IgD-negative memory B cell (primary cell): ENCODE results near the gene NLRP4. TPM values are rescaled to one million over a fixed set of nuclear protein-coding genes. Genes with fewer than 3 reads are reported as not detected.

Source experiments
- H3K27ac Mint-ChIP-seq, 3 donors: one replicate each; pipeline ENCODE4 v1.8.0; 2020 to 2022; ENCODE audit warnings: mild to moderate bottlenecking in 3 of 3, mixed read lengths in 3 of 3, moderate library complexity in 1 of 3
- H3K27me3 Mint-ChIP-seq: one replicate; pipeline ENCODE4 v1.8.0; 2021; ENCODE audit warnings: mixed read lengths
- H3K36me3 Mint-ChIP-seq: one replicate; pipeline ENCODE4 v1.8.0; 2020; ENCODE audit warnings: mild to moderate bottlenecking, mixed read lengths
- H3K4me1 Mint-ChIP-seq, 3 donors: one replicate each; pipeline ENCODE4 v1.8.0; 2020 to 2022; ENCODE audit warnings: mixed read lengths in 3 of 3, mild to moderate bottlenecking in 1 of 3
- H3K4me3 Mint-ChIP-seq, 4 donors: one replicate each; pipeline ENCODE4 v1.8.0; 2020 to 2022; ENCODE audit warnings: mild to moderate bottlenecking in 4 of 4, mixed read lengths in 4 of 4, moderate library complexity in 3 of 4
- H3K9me3 Mint-ChIP-seq, 3 donors: one replicate each; pipeline ENCODE4 v1.8.0; 2020 to 2021; ENCODE audit warnings: mixed read lengths in 3 of 3, mild to moderate bottlenecking in 1 of 3
- polyA plus RNA-seq: library from polyadenylated mRNA; unstranded; fragments of 300-500 nt; fragmentation: Illumina TruSeq; gene quantifications from one replicate; pipeline ENCODE4 v1.2.3, GENCODE V29; 2021

NLRP4 gene
- polyA plus RNA-seq, 1 donor from 2014 or later = not detected

DNA sequence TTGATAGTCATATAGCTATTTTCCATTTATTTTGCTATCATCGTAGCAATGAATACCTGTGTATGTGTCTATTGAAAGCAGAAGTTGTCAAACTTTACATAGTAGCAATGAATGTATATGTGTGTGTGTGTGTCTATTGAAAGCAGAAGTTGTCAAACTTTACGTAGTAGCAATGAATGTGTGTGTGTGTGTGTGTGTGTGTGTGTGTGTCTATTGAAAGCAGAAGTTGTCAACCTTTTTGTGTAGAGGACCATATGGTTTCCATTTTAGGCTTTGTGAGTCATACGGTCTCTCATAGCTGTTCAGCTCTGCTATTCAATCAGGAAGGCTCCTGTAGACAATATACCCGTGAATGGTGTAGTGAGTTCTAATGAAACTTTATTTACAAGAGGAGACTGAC lies 20.8 kb downstream of the NLRP4 start:
- H3K36me3 Mint-ChIP-seq = peaks cover 1% of the 10 kb centered on the region
- H3K27ac Mint-ChIP-seq = peak overlapping the region; percentile 27 to 47 (median 43)
- peaks cover 12 to 25% (median 18%) of the 10 kb centered on the region in 3 donors for H3K4me1 Mint-ChIP-seq
- peaks cover 0 to 1% (median 0%) of the 10 kb centered on the region in 3 donors for H3K9me3 Mint-ChIP-seq
- H3K27me3 Mint-ChIP-seq = peaks cover 3% of the 10 kb centered on the region
- peak overlapping the region in 3 of 4 donors; percentile 3 to 65 (median 7) for H3K4me3 Mint-ChIP-seq

DNA sequence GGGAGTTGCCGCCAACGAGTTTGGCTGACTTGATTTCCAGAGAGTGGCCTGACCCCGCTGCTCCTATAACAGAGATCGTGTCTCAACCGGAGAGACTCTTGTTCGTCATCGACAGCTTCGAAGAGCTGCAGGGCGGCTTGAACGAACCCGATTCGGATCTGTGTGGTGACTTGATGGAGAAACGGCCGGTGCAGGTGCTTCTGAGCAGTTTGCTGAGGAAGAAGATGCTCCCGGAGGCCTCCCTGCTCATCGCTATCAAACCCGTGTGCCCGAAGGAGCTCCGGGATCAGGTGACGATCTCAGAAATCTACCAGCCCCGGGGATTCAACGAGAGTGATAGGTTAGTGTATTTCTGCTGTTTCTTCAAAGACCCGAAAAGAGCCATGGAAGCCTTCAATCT lies 21.6 kb downstream of the NLRP4 start:
- H3K4me3 Mint-ChIP-seq = no peak overlapping the region
- H3K27me3 Mint-ChIP-seq = peaks cover 3% of the 10 kb centered on the region
- peak overlapping the region in 1 of 3 donors; percentile 43 for H3K27ac Mint-ChIP-seq
- peaks cover 0 to 1% (median 0%) of the 10 kb centered on the region in 3 donors for H3K9me3 Mint-ChIP-seq
- peaks cover 12 to 25% (median 18%) of the 10 kb centered on the region in 3 donors for H3K4me1 Mint-ChIP-seq
- peaks cover 1% of the 10 kb centered on the region for H3K36me3 Mint-ChIP-seq

DNA sequence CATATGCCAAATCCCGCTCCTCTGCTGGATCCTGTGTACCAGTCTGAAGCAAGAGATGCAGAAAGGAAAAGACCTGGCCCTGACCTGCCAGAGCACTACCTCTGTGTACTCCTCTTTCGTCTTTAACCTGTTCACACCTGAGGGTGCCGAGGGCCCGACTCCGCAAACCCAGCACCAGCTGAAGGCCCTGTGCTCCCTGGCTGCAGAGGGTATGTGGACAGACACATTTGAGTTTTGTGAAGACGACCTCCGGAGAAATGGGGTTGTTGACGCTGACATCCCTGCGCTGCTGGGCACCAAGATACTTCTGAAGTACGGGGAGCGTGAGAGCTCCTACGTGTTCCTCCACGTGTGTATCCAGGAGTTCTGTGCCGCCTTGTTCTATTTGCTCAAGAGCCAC lies 22.1 kb downstream of the NLRP4 start:
- H3K4me3 Mint-ChIP-seq = no peak overlapping the region
- H3K27ac Mint-ChIP-seq = peak overlapping the region in 2 of 3 donors; percentile 43 to 46
- H3K27me3 Mint-ChIP-seq = peaks cover 3% of the 10 kb centered on the region
- H3K36me3 Mint-ChIP-seq = peaks cover 1% of the 10 kb centered on the region
- H3K4me1 Mint-ChIP-seq = peaks cover 12 to 25% (median 18%) of the 10 kb centered on the region in 3 donors
- peaks cover 0 to 1% (median 0%) of the 10 kb centered on the region in 3 donors for H3K9me3 Mint-ChIP-seq

DNA sequence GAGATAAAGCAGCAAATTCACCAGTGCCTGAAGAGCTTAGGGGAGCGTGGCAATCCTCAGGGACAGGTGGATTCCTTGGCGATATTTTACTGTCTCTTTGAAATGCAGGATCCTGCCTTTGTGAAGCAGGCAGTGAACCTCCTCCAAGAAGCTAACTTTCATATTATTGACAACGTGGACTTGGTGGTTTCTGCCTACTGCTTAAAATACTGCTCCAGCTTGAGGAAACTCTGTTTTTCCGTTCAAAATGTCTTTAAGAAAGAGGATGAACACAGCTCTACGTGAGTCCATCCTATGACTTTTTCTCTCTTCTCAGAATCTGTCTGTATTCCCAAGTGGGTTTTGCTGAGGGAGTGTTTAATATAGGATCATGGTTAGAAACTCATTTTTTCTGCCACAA lies 22.6 kb downstream of the NLRP4 start:
- peaks cover 1% of the 10 kb centered on the region for H3K36me3 Mint-ChIP-seq
- H3K4me1 Mint-ChIP-seq = peaks cover 10 to 23% (median 18%) of the 10 kb centered on the region in 3 donors
- peaks cover 0 to 1% (median 0%) of the 10 kb centered on the region in 3 donors for H3K9me3 Mint-ChIP-seq
- H3K27me3 Mint-ChIP-seq = peaks cover 3% of the 10 kb centered on the region
- H3K4me3 Mint-ChIP-seq = no peak overlapping the region
- peak overlapping the region in 1 of 3 donors; percentile 39 for H3K27ac Mint-ChIP-seq

DNA sequence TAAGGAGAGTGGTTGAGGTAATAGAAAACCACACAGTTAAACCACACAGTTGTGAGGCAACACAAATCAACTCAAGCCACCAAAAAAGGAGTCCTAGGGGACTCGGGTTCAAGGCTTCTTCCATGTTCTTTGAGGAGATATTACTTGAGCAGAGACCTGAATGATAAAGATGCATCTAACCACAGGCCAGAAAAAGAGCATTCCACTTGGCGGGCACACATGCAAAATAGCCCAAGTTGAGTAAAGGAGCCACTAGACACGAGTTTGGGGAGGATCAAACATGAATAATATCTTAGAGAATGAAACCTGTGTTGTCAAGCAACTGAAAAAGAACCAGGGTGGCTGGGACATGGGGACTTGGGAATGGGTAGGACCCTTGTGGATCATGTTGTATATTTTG lies 30.2 kb downstream of the NLRP4 start:
- Mint-ChIP-seq H3K36me3 (peaks cover 3% of the 10 kb centered on the region), H3K9me3 (peaks cover 4 to 12% (median 5%) of the 10 kb centered on the region in 3 donors), H3K27ac (no peak overlapping the region), H3K27me3 (peaks cover 2% of the 10 kb centered on the region), H3K4me1 (no peaks in the 10 kb centered on the region), H3K4me3 (no peak overlapping the region)

DNA sequence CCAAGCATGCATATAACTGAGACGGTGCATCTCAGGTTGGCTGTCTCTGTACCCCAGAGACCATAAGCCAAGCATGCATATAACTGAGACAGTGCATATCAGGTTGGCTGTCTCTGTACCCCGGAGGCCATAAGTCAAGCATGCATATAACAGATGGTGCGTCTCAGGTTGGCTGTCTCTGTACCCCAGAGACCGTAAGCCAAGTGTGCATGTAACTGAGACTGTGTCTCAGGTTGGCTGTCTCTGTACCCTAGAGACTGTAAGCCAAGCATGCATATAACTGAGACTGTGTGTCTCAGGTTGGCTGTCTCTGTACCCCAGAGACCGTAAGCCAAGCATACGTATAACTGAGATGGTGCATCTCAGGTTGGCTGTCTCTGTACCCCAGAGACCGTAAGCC lies 30.8 kb downstream of the NLRP4 start:
- Mint-ChIP-seq H3K4me1 (no peaks in the 10 kb centered on the region), H3K27ac (no peak overlapping the region), H3K27me3 (peaks cover 2% of the 10 kb centered on the region), H3K9me3 (peaks cover 4 to 12% (median 5%) of the 10 kb centered on the region in 3 donors), H3K4me3 (no peak overlapping the region), H3K36me3 (peaks cover 3% of the 10 kb centered on the region)

DNA sequence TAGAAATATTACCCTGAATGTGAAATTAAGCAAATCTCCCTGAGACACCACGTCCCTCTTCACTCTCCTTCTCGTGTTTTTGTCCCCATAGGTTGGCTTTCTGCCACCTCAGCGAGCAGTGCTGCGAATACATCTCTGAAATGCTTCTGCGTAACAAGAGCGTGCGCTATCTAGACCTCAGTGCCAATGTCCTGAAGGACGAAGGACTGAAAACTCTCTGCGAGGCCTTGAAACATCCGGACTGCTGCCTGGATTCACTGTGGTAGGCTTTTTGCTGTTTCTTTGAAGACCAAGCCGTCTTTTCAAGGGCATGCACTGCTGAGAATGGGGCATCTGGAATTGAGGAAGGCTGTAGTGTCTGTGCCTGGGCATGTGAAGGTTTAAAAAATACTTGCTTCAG lies 34.4 kb downstream of the NLRP4 start:
- Mint-ChIP-seq H3K4me1 (no peaks in the 10 kb centered on the region), H3K27me3 (peaks cover 2% of the 10 kb centered on the region), H3K9me3 (peaks cover 5 to 9% (median 5%) of the 10 kb centered on the region in 3 donors), H3K36me3 (peaks cover 3% of the 10 kb centered on the region), H3K27ac (no peak overlapping the region), H3K4me3 (no peak overlapping the region)

DNA sequence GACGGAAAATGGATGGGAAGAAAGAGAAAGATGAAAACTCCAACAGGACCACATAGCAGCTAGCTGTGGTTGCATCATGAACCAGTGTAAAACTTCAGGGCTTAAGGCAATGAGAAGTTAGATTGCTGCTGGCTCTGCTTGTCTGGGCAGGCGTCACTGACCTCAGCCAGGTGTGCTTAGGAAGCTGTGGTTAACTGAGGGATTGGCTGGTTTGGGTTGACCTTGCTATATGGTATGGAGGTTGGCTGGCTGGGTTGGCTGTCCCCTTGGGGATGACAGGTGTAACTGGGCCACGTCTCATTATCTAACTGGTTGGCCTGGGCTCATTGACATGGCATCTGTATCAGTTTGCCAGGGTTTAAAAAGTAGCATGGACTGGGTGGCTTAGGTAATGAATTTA lies 40.9 kb downstream of the NLRP4 start:
- Mint-ChIP-seq H3K27ac (peak overlapping the region in 1 of 3 donors; percentile 3), H3K9me3 (peaks cover 11 to 22% (median 13%) of the 10 kb centered on the region in 3 donors), H3K4me1 (no peaks in the 10 kb centered on the region), H3K27me3 (no peaks in the 10 kb centered on the region), H3K4me3 (no peak overlapping the region), H3K36me3 (no peaks in the 10 kb centered on the region)

DNA sequence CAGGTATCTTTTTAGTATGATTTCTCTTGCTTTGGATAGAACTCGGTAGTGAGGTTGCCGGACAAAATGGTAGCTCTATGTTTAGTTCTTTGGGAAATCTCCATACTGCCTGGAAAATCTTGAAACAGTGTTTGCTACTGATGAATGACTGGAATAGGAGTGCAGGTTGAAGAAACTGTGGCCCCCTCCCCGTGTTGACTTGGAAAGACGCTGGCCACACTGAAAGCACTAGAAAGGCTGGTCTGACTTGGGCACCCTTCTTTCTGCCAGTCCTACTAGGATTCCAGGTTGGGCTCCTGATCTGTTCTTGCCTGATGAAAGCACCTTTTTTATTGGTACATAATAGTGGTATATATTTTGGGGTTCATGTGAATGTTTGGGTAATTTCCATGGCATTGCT lies 46.3 kb downstream of the NLRP4 start:
- Mint-ChIP-seq H3K27me3 (peaks cover 3% of the 10 kb centered on the region), H3K4me3 (peak overlapping the region in 1 of 4 donors; percentile 12), H3K4me1 (no peaks in the 10 kb centered on the region), H3K9me3 (peaks cover 7 to 16% (median 14%) of the 10 kb centered on the region in 3 donors), H3K27ac (no peak overlapping the region), H3K36me3 (no peaks in the 10 kb centered on the region)

DNA sequence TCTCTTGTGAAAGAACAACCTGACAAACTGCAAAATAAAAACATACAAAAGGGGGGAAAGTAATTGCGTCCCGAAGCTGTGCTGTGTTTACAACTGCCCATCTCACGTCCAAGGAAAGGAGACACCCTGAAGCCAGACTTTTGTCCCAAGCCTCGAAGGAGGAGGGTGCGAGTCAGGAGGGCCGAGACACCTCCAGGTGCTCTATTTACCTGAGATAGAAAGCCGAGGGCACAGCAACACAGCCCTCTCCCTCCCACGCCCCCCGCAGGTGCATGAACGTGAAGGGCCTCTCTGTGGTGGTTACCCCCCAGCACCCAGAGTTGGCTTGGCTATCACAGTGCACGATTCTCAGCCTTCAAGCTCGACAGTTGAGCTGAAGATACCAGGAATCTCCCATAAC lies 62.6 kb downstream of the NLRP4 start:
- H3K4me1 Mint-ChIP-seq = no peaks in the 10 kb centered on the region
- H3K36me3 Mint-ChIP-seq = no peaks in the 10 kb centered on the region
- peaks cover 5 to 10% (median 5%) of the 10 kb centered on the region in 3 donors for H3K9me3 Mint-ChIP-seq
- peaks cover 2% of the 10 kb centered on the region for H3K27me3 Mint-ChIP-seq
- H3K4me3 Mint-ChIP-seq = no peak overlapping the region
- H3K27ac Mint-ChIP-seq = no peak overlapping the region

DNA sequence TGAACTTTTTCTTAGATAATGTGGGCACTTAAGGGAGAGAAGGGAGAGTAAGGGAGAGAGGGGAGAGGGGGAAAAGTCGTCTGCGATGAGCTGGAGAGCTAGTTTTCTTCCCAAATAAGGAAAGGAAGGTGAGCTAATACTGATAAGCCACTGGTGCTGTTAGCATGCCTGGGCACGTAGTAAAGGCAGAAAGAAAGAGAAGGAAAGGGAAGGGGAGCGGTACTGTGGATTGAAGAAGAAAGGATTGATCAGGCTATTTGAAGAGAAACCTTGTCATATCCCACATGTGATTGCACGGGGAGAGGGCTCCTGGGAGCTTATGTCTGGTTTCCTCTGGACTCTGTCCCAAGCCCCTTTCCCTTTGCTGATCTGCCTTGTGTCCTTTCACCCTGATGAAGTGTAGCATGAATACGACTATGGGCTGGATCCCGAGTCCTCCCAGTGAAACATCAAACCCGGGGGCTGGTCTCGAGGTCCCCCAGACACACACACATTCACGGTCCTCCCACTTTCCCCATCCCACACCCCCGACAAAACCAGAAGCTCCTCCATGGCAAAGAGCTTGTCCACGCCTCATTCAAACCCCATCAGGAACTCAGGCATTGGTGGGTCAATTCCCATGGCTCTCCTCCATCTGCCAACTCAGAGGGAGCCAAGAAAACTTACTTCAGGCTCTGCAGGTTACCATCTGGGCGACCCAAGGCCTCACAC lies 65.2 kb downstream of the NLRP4 start:
- Mint-ChIP-seq H3K4me3 (no peak overlapping the region), H3K36me3 (peaks cover 2% of the 10 kb centered on the region), H3K27ac (no peak overlapping the region), H3K9me3 (peaks cover 6 to 10% (median 8%) of the 10 kb centered on the region in 3 donors), H3K4me1 (no peaks in the 10 kb centered on the region), H3K27me3 (peaks cover 2% of the 10 kb centered on the region)

DNA sequence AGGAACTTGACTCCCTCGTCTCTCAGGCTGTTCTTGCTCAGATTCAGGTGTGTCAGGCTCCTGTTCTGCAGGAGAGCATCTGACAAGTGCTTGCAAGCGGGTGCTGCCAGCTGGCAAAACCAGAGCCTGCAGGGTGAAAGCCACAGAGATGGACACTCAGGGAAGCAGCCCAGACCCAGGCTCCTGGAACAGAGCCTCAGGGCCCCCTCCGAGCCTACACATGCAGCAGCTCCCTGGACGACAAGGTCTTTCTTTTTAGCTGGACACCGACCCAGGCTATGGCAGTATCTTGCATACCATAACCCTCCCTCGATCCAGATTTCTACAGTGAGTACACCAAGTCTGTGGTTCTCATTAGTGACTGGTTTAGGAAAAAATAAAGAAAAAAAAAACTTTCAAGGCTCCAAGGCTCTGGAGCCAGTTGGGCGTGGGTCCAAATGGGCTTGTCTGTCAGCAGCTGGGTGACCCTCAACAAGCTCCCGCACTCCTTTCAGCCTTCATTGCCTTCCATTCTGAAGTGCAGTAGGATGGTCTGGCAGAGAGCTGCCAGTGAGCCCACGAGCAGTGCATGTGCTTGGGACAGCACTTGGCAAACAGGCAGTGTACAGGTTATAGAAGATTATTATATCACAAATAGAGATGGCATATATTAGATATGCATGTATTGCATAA lies 65.9 kb downstream of the NLRP4 start:
- peaks cover 4 to 8% (median 6%) of the 10 kb centered on the region in 3 donors for H3K9me3 Mint-ChIP-seq
- H3K36me3 Mint-ChIP-seq = peaks cover 2% of the 10 kb centered on the region
- H3K27me3 Mint-ChIP-seq = peaks cover 2% of the 10 kb centered on the region
- no peaks in the 10 kb centered on the region for H3K4me1 Mint-ChIP-seq
- no peak overlapping the region for H3K27ac Mint-ChIP-seq
- H3K4me3 Mint-ChIP-seq = no peak overlapping the region

DNA sequence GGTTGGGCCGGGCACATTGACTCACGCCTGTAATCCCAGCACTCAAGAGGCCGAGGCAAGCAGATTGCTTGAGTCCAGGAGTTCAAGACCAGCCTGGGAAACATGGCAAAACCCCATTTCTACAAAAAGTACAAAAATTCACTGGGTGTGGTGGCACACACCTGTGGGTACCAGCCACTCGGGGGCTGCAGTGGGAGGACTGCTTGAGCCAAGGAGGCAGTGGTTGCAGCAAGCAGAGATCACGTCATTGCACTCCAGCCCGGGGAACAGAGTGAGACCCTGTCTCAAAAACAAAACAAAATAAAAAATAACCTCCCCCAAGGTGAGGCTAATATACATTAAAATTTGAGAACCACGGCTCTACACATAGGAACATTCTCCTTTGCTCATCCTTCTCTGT lies 70.9 kb downstream of the NLRP4 start:
- Mint-ChIP-seq H3K36me3 (peaks cover 2% of the 10 kb centered on the region), H3K27me3 (peaks cover 5% of the 10 kb centered on the region), H3K4me3 (no peak overlapping the region), H3K9me3 (peaks cover 0 to 9% (median 8%) of the 10 kb centered on the region in 3 donors), H3K4me1 (no peaks in the 10 kb centered on the region), H3K27ac (no peak overlapping the region)

DNA sequence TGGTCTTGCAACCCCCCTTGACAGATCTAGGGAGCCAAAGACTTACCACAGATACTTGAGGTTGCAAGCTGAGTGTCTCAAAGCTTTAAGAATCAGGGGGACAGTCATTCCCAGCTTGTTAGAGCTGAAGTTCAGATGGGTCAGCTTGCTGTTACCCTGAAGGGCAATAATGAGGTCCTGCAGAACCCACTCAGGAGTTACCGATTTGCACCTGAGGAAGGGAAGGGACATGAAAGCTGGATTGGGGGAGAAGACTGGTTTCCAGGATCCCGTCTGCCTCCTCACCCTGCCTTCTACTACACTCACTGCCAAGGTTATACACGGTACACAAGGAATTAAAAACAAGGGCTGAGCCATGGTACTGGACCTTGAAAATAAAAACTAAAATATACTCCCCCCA lies 71.4 kb downstream of the NLRP4 start:
- peaks cover 0 to 9% (median 8%) of the 10 kb centered on the region in 3 donors for H3K9me3 Mint-ChIP-seq
- no peak overlapping the region for H3K4me3 Mint-ChIP-seq
- no peaks in the 10 kb centered on the region for H3K4me1 Mint-ChIP-seq
- H3K27ac Mint-ChIP-seq = no peak overlapping the region
- peaks cover 2% of the 10 kb centered on the region for H3K36me3 Mint-ChIP-seq
- H3K27me3 Mint-ChIP-seq = peaks cover 5% of the 10 kb centered on the region

DNA sequence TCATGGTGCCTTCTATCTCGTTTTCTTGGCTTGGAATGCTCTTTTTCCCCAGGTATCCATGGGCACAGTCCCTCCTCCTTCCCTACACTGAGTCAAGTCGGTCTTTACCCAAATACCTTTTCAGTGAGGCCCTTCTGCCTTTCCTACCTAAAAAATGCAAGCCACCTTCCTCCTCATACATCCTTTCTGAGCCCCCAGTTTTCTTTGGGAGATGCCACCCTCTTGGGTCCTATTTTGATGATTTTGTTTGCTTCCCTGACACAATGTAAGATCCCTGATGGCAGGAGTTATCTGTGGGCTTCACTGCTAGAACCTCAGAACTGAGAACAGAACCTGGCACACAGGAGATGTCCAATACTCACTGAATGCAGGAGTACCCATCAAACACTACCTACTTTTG lies 73.5 kb downstream of the NLRP4 start:
- Mint-ChIP-seq H3K4me3 (no peak overlapping the region), H3K27me3 (peaks cover 7% of the 10 kb centered on the region), H3K27ac (no peak overlapping the region), H3K4me1 (no peaks in the 10 kb centered on the region), H3K36me3 (peaks cover 4% of the 10 kb centered on the region), H3K9me3 (peaks cover 0 to 8% (median 4%) of the 10 kb centered on the region in 3 donors)
